Activated CD4-positive, CD25-positive, alpha-beta regulatory T cell treated with anti-CD3 and anti-CD28 coated beads, Interleukin-2, amount 50 U/mL, for 16 hours (primary cell): Measurements from ENCODE around the gene ZNF628.
"Not testable (repeated sequence)": the region's sequence is repeated elsewhere in the genome, so short reads cannot be mapped to it uniquely, and the experiment has no call there.

Experiments
- DNase-seq: peaks from one replicate; pipeline ENCODE4 v3.0.0-alpha.2; 2020; ENCODE audit warnings: low read depth, low spot score

The ZNF628 gene

DNA sequence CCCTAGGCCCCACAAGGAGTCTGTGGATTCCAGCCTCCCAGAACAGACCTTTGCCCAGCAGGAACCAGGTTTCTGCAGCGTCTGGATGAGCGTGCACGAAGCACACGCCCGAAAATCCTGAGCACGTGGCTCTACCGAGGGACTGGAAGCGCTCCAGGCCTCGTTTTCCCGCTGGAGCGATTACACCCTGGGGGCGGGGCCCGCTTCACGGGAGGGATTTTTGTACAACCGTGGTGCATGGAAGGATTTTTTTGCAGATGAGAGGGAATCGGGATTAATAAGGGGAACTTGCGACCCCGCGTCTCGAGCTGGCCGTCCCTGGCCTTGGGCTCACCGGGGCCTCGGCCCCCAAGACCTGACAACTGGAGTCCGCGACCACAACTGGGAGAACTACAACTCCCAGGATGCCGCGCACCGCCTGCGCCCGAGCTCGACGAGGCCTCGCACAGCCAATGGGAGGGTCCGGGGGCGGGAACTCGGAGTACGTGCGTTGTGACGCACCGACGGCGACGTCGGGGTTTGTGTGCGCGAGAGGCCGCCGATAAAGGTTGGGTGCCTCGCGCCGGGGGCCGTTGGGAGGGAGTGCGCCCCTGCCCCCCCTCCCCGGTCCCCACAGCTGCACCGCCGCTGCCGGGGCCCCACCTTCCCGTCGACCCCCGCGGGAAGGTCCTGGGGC, at the start of gene ZNF628:
Gene ZNF628, plus strand, starts transcription at position 518 of the 676 bp plus-strand sequence. CDS start 3,294 bp downstream, outside the sequence.
- DNase-seq = peak; percentile 96

DNA sequence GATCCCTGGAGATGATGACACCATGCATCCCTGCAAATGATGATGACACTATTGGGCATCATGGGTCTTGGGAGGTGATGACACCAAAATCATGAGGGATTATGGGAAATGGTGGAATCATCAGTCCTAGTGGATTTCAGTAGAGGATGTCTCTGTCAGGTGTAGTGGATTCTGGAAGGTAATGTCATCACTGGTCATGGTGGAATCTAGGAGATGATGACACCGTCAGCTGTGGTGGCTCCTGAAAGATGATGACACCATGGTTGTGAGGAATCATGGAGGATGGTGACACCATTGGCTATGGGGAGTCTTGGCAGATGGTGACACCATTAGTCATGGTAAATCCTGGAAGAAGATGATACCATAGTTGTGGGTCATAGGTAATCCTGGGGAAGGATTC, 45.2 kb upstream of the ZNF628 start:
- DNase-seq = no peak

DNA sequence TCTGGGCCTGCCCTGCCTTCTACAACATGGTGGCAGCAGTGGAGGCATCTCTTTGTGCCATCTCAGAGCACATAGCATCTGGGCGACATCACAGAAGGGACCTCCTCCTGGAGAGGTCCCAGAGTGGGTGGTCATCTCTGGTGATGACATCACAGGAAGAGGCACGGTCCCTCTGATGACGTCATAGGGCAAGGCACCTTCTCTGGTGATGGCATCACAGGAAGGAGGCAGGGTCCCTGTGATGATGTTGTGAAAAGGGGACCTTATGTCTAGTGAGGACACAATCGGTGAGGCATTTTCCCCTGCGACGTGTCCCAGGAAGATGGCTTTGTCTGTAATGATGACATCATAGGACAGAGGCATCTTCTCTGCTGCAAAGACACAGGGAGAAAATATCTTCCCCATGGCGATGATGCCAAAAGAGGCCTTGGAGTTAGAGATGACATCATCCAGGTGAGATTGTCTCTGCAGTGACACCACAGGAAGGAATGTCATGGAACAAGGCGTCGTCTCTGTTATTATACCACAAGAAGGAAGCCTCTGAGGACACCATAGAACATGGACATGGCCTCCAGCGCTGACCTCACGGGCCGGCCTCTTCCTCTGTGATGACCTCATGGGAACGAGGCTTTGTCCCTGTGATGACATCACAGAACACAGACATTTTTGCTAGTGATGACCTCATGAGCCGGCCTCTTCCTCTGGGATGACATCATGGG, 44.0 kb upstream of the ZNF628 start:
- no peak for DNase-seq

DNA sequence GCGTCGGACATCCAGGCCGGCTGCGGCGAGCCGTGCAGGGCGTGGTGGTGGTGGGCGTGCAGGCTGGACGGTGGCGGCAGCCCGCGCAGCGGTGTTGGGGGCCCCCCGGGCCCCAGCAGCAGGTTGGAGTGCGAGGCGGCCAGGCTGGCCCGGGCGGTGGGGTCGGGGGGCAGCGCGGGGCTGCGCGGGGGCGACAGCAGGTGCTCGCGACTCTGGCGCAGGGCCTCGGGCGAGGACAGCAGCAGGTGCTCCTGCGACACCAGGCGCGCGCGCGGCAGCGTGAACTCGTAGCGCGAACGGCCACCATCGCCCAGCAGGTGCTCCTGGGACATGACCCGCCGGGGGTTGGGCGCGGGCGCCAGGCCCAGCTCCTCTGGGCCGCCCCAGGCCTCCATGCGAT, 43.1 kb upstream of the ZNF628 start:
- no peak for DNase-seq

DNA sequence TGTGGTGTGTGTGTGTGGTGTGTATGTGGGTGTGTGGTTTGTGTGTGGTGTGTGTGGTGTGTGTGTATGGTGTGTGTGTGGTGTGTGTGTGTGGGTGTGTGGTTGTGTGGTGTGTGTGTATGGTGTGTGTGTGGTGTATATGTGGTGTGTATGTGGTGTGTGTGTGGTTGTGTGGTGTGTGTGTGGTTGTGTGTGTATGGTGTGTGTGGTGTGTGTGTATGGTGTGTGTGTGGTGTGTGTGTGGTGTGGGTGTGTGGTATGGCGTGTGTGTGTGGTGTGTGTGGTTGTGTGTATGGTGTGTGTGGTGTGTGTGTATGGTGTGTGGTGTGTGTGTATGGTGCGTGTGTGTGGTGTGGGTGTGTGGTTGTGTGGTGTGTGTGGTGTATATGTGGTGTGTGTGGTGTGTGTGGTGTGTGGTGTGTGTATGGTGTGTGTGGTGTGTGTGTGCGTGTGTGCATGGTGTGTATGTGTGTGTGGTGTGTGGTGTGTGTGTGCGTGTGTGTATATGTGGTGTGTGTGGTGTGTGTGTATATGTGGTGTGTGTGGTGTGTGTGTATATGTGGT, 42.0 kb upstream of the ZNF628 start:
- DNase-seq = no peak

DNA sequence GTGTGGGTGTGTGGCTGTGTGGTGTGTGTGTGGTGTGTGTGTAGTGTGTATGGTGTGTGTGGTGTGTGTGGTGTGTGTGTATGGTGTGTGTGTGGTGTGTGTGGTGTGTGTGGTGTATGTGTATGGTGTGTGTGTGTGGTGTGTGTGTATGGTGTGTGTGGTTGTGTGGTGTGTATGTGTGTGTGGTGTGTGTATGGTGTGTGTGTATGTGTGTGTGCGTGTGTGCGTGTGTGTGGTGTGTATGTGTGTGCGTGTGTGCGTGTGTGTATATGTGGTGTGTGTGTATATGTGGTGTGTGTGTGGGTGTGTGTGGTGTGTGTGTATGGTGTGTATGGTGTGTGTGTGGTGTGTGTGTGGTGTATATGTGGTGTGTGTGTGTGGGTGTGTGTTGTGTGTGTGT, 41.4 kb upstream of the ZNF628 start:
- no peak for DNase-seq

DNA sequence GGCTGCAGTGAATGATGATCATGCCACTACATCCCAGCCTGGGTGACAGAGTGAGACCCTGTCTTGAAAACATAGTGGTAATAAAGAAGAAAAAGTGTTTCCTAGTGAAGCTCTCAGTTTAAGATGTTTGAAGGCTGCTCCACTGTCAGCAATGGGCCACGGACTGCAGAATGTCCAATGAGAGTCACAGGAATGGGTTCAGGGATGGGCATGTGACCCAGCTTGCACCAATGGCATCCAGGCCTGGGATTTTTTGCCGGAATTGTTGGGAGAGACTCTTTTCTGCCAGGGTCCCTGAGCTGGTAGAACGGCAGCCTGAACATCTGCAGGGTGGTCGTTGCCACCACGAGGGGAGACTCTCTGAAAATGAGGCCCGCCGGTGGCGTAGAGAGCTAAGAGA, 39.6 kb upstream of the ZNF628 start:
- no peak for DNase-seq

DNA sequence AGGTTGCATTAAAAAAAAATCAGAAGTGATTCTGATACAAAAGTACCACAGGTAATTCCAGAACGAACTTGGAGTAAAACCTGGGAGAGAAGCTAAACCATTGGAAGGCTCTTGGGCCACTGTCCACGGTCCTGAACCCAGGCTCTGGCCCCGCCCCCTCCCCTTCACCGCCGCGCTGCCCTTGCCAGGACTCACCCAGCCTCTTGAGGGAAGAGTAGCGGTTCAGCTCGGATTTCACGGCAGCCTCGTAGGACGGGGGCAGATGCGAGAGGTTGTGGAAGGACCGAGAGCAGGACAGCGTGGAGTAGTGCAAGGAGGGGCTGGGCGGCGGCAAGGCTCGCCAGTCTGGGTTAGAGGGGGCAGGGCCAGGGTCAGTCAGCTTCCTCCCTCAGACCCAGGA, 39.0 kb upstream of the ZNF628 start:
- no peak for DNase-seq

DNA sequence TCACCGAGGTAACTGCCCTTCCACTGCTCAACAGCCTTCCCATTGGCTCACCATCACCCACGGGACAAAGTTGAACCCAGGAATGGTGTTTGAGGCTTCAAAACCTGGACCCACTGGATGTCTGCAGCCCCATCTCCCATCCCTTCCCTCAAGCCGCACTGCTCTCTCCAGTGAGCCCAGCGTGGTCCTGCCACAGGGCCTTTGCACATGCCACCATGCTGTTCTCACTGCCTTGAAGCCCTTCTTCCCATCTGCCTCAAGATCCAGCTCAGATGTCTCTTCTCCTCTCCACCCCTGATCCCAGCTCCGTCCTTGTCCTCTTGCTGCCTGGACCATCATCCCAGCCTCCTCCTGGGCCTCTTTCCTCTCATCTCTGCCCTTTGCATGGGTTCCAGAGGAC, 37.4 kb upstream of the ZNF628 start:
- no peak for DNase-seq

DNA sequence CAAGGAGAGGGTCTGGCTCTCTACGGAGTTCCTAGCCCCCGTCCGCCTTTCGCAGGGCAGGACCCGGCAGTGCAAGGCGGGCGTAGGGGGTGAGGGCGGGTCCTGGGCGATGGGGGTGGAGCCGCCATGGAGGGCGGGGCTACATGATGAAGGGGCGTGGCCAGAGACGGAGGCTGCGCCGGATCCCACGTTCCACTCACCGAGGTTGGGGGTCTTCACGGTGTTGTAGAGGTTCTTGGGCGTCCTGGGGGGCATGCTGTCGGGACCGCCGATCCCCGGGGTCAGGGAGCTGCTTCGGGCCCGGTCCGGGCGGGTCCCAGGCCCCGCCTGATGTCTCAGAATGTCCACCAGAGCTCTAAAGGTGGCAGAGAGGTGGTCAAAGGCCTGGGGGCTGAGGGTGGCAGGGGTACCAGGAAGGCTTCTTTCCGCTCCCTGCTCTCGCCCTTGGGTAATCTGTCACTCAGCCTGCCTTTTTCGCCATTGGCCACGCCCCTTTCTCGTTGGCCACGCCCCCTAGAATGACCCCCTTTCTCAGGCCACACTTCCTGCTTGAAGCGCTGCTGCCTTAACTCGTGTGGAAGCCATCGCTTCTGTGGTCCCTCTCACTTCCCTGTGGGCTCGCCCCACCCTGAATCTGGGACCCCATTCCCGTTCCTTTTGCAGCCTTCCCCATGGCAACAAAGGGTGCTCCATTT, 35.9 kb upstream of the ZNF628 start:
- no peak for DNase-seq

DNA sequence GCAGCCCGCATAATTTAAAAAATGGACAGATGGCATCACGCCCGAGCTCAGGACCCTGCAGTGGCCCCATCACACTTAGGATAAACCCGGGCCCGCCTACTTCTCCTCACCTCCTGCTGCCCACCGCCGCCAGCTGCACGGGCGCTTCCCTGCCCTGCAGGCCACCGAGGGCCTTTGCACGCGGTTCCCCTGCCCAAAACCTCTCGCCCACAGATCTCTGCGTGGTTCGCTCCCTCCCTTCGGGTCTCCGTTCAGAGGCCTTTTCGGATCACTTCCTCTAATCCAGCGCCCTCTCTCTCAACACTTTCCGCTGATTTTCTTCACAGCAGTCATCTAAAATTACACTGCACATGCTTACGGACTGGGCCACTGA, 35.1 kb upstream of the ZNF628 start:
- no peak for DNase-seq

DNA sequence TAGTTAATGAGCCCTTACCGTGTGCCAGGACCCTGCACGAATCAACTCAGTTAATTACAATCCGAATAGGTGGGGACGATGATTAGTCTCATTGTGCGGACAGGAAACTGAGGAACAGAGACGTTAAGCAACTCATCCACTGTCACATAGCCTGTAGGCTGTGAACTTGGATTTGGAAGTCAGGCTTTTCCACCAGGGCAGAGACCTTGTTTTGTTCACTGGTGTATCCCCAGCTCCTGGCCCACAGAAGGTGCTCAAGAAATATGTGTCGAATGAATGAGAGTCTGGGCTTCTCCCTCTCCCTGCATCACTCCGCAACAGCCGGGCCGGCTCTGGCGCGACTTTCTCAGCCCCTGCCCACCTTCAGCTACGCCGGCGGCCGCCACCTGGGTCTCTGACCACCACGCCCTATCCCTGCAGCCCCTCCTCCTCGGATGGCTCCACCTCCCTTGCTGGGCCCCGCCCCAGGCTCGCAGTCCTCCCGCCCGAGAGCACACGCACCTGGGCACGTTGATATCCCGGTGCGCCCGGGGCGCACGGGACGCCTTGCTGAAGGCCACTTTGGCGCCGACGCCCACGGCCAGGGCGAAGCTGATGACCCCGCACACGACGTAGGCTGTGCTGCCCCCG, 34.6 kb upstream of the ZNF628 start:
- no peak for DNase-seq

DNA sequence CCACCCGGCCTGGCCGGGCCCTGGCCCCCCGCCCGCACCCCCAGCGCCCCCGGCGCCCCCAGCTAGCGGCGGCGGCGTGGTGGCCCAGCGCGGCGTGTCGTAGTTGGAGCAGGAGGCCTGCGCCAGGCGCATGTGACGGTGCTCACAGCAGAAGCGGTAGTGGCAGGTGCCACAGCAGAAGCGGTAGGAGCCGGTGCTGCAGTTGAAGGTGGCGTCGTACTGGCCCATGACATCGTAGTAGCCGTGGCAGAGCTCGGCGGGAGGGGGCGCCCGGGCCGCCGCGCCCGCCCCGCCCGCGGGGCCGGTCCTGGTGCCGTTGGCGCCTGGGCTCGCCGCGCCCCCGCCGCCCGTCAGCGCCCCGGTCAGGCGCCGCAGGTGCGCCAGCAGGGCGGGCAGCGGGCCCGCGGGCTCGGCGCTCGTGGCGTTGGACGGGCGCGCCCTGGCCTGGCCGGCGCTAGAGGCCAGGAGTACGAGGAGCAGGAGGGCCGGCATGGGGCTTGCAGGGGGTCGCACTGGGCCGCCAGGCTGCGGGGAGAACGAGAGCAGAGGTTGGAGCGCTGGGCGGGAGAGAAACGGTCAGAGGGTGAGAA, 34.0 kb upstream of the ZNF628 start:
- DNase-seq = no peak

DNA sequence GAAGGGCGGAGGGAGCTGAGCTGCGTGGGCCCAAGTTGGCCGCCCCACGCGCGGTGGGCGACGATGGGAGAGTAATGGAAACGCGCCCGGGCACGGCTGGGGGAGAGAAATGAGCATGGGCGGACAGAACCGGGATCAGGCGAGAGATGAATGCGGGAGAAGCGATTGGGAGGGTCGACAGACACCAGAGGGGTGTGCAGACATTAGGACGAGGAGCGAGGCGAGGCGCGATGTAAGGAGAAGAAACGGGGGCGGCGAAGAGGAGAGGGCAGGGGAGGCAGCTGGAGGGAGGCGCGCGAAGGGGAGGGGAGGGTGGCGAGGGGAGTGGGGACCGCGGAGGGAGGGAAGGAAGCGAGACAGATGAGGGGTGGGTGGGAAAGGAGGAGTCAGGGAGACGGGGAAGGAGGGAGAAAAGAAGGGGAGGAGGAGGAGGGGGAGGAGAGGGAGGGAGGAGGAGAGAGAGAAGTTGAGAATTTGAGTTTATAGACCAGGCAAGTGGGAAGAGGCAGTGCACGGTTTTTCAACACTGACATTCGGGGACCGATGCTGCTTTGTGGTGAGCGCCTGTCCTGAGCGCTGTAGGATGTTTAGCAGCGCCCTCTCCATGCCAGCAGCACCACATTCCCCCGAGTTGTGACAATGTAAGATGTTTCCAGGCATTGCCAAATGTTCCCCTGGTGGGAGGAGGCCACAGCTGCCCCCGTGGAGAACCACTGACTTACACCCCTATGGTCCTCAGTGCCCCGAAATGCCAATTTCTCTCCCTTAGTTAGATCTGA, 33.2 kb upstream of the ZNF628 start, which contains the start of gene SHISA7:
Gene SHISA7, minus strand, starts transcription at position 256 of the 779 bp plus-strand sequence. CDS start 437 bp downstream, outside the sequence.
- DNase-seq = no peak

DNA sequence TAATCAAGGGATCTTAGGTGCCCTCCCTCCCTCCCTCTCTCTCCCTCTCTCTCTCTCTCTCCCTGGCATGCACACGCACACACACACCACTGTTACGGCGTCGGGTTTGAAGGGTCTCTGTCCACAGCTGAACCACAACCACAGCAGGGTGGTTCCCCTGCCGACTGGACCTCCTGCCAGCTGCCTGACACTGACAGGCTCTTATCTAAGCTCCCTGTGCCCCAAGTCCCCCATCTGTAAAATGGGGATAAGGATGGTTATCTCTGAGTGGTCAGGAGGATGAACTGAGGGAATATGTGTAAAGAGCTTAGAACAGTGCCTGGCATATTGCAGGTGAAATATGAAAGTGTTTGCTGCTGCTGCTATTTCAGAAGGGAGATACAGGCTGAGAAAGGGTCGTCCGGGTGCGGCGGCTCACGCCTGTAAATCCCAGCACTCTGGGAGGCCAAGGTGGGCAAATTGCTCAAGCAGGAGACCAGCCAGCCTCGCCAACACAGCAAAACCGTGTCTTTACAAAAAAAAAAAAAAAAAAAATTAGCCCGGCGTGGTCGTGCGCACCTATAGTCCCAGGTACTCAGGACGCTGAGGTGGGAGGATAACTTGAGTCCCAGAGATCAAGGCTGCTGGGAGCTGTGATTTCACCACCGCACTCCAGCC, 32.5 kb upstream of the ZNF628 start:
- no peak for DNase-seq

DNA sequence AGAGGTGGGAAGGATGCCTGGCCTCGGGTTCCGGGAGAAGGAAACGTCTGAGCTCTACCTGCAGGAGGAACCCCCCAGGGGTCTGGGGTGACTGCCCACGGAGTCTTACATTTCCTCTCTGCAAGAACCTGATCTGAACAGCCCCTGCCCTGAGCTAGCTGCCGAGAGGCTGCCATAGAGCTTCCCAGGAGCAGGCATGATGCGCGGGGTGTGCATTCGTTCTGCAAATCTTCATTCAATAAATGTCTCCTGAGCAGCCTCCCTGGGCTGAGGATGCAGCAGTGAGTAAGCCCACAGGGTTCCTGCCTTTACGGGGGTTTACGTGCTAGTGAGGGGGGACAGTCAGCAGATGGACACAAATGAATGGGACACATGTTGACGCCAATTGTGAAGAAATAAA, 31.8 kb upstream of the ZNF628 start:
- no peak for DNase-seq

DNA sequence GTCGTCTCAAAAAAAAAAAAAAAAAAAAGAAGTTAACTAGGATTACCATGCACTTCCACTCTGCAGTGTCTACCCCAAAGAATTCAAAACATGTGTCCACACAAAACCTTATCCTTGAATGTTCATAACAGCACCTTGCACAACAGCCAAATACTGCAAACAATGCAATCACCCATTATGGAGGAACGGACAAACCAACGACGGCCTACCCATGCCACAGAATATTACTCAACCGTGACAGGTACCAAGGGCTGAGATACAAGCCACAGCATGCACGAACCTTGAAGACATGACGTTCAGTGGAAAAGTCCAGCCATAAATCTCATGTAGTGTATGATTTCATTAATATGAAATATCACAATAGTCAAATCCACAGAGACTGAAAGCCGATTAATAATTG, 30.4 kb upstream of the ZNF628 start:
- no peak for DNase-seq

DNA sequence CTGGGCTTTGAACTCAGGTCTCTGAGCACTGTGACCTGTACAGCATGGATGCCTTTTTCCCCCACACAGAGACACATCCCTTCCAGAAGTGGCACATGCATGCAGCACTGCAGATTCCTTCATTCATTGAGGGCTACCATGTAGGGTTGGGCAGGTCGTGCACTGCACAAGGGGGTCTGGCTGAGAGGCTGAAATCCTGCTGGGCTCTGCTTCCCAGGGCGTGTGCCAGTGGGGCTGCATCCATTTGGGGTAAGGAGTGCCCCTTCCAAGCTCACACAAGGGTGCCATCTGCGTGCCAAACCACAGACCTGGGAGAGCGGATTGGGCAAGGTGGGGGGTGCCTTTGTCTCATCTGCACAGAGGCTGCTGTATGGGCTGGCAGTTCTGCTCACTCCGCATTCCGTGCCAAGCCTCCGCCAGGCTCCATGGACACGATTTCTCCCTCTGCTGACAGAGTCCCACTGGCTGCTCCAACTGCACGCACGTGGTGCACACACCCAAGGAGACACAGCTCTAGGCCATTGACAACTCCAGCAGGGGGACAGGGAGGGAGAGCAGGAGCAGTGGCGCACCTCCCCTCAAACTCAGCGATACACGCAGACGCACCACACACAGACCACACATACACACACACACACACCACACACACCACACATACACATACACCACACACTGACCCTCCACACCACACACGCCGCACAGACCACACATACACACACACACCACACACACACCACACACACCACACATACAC, 28.8 kb upstream of the ZNF628 start:
- DNase-seq = no peak

DNA sequence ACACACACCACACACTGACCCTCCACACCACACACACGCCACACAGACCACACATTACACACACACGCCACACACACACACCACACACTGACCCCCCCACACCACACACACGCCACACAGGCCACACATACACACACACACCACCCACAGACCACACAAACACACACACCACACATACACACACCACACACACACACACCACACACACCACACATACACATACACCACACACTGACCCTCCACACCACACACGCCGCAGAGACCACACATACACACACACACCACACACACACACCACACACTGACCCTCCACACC, 28.3 kb upstream of the ZNF628 start:
- not testable (repeated sequence) for DNase-seq

DNA sequence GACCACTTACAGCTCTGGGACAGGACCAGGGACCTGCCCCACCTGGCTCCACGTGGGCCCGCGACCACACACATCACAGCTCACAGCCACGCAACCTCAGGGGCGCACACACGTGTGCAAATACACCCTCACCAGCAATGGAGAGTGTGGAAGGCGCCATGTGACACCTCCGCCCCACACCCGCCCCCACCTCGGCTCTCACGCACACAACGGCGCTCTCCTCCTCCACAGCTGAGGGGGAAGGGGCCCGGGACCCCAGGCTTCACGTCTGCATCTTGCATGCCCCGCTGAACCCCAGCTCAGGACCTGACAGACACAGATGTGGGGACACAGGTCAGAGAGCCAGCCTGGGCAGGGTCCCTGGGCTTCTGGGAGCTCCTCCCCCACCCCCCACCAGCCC, 26.9 kb upstream of the ZNF628 start:
- DNase-seq = no peak
